Choroid plexus epithelial cell (primary cell): Measurements from ENCODE around the gene RITA1.
A peak's percentile ranks its signal among the peaks of the same experiment; 100 is the strongest.

Experiments used
- DNase-seq: peaks from one replicate; pipeline ENCODE4 v3.0.0-alpha.2; 2010; ENCODE audit warnings: low read depth
- H3K4me3 ChIP-seq: 2 replicates; pipeline ENCODE4 v1.5.1; 2011; ENCODE audit warnings: low read depth, mild to moderate bottlenecking, control low read depth, low read length, moderate library complexity
- CTCF ChIP-seq: conservative IDR thresholded peaks from 2 replicates; pipeline ENCODE4 v1.5.1; 2011; ENCODE audit warnings: low read depth, mild to moderate bottlenecking, control low read depth, inconsistent platforms, low read length, moderate library complexity

The RITA1 gene

DNA sequence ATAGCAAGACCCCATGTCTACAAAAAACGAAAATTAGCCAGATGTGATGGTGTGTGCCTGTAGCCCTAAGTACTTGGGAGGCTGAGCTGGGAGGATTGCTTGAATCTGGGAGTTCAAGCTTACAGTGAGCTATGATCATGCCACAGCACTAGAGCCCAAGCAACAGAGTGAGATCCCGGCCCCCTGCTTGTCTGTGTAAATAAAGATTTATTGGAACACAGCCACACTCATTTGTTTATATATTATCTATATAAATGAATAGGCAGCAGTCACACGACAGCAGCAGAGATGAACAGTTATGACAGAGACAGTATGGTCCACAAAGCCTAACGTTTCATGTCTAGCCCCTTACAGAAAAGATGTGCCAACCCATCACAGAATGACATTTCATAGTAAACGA, 15.1 kb upstream of the RITA1 start:
- no peak overlapping the region for H3K4me3 ChIP-seq
- DNase-seq, result no peak
- no peak for TF ChIP-seq CTCF

DNA sequence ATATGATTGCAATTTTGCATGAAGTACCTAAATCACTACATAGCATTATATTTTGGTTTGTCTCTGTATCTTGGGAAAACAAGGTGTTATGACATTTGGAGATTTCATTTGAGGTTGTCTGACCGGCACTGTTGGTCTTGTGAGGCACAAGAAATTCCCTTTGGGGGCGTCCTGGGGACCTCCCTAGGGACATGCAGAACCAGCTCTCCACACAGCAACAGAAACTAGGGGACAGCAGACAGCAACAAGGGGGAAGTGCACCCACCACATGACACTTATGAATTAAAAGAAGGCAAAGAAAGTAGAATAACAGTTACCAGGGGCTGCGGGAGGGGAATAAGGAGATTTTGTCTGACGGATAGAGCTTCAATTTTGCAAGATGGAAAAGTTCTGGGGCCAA, 14.6 kb upstream of the RITA1 start:
- no peak overlapping the region for H3K4me3 ChIP-seq
- no peak for TF ChIP-seq CTCF
- no peak for DNase-seq

- DNase-seq, result no peak
- H3K4me3 ChIP-seq, result no peak overlapping the region
- TF ChIP-seq CTCF, result no peak
Measured at GRCh38 chr12:113171543-113171942, 14.0 kb upstream of the RITA1 start.

- no peak for TF ChIP-seq CTCF
- no peak overlapping the region for H3K4me3 ChIP-seq
Measured at GRCh38 chr12:113172185-113172584, 13.3 kb upstream of the RITA1 start.

DNA sequence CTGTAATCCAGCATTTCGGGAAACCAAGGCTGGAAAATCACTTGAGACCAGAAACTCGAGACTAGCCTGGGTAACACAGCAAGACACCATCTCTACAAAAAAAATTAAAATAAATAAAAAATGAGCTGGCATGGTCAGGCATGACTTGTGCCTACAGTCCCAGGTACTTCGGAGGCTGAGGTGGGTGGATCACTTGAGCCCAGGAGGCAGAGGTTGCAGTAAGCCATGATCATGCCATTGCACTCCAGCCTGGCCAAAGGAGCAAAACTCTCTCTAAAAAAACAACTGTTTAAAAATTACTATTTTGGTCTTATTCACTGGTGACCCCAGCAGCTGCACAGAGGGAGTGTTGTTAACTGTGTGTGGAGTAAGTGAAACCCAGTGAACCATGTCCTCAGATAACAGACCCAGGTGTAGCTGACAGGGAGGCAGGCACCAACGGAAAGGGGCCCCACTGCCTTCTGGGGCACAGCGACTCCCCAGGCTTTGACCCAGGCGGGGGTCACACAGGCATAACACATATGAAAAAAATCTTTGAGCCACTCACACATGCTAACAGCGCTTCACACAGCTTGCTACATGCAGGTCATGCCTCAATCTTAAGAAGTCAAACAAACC, 12.3 kb upstream of the RITA1 start:
- DNase-seq, result no peak
- no peak for TF ChIP-seq CTCF
- no peak overlapping the region for H3K4me3 ChIP-seq

More at GRCh38 chr12:113172185-113172584, 13.3 kb upstream of the RITA1 start:
- DNase-seq, result no peak

DNA sequence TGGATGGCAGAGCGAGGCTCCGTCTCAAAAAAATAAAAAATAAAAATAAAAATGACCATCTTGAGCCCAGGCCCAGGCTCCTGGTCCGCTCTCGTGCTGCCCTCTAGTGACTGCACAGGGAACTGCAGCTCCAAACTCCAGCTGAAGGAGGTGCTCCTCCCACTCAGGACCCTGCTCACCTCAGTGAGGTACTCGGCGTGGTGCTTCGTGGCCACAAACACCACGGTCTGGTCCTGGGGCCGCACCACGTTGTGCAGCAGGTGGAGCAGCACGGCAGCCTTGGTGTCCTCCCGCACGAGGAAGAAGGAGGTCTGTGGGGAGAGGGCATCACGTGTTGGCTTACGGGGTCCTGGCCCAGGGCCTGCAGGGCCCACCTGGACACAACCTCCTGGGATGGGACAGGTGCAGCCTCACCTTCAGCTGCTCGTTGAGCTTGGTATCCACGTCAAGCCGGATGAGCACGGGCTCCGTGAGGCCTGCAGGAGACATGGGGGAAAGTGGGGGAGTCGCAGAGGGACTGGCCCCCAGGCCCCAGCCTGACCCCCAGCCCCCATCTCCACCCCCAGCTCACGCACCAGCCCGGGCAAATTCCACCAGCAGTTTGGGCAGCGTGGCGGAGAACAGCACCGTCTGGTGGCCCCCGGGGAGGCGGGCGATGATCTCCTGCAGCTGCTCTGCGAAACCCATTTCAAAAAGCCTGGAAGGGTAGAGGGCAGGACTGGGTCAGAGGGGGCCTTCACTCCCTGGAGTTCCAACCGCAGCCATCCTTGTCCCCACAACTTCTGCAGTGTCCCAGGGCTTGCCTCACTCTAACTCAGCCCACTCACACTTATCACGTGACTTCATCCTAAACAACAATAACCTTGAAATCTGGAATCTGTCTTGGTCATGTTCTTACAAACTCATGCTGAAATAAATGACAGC, 10.8 kb upstream of the RITA1 start:
- peak; percentile 96 for TF ChIP-seq CTCF
- peak; percentile 78 for DNase-seq
- no peak overlapping the region for H3K4me3 ChIP-seq

GRCh38 chr12:113179023-113179422, 6.5 kb upstream of the RITA1 start:
- no peak for DNase-seq
- TF ChIP-seq CTCF, result no peak
- no peak overlapping the region for H3K4me3 ChIP-seq
